Measurements from ENCODE around the gene ADORA2B. TPM values are rescaled to one million over a fixed set of nuclear protein-coding genes. Genes with fewer than 3 reads are reported as not detected.

ADORA2B gene
- total RNA-seq, 1 donor from 2014 or later = 13.0 TPM

DNA sequence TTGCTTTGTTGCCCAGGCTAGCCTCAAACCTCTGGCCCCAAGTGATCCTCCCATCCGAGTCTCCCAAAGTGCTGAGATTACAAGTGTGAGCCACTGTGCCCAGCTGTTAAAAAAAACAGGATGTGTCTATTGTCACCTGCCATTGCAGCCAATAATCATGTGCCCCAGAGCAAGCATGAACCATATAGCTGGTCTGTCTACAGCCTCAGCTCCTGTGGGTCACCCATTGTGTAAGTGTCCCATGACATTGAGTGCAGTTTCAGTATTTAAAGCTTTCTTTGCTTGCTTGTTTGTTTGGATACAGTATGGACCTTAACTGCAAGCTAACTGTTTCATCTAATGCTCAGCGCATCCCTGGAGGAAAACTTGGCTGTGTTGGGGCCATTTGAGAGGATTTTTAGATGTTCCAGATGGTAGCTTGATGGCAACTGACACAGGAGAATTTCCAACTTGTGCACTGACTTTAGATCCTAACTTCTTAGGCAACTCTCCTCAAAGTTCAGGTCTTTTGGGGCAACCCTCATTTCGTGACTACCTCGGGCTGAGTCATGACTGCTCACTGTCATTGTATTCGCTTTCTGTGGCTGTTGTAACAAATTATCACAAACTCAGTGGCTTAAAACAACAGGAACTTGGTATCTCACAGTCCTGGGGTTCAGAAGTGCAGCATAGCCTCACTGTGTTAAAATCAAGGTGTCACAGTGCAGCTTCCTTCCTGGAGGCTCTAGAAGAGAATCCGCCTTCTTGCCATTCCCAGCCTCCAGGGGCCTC, 30.3 kb upstream of the ADORA2B start:
- no peak for TF ChIP-seq CTCF (IDR thresholded peaks at IDR 0.05; ENCODE audit: insufficient read depth, low read length, poor library complexity, severe bottlenecking)
- Histone ChIP-seq H3K4me3 (ENCODE audit: low read depth, low read length) (no peak overlapping the region), H3K36me3 (ENCODE audit: control insufficient read depth, insufficient read depth, low read length) (no peaks in the 10 kb centered on the region), H3K27me3 (ENCODE audit: control insufficient read depth, insufficient read depth, low read length) (peaks cover 12% of the 10 kb centered on the region)
- DNase-seq (ENCODE audit: low read depth) = no peak

- DNase-seq (ENCODE audit: low read depth) = no peak
- H3K4me3 ChIP-seq (ENCODE audit: low read depth, low read length) = no peak overlapping the region
- peaks cover 12% of the 10 kb centered on the region for H3K27me3 ChIP-seq (ENCODE audit: control insufficient read depth, insufficient read depth, low read length)
- H3K36me3 ChIP-seq (ENCODE audit: control insufficient read depth, insufficient read depth, low read length) = no peaks in the 10 kb centered on the region
- no peak for TF ChIP-seq CTCF (IDR thresholded peaks at IDR 0.05; ENCODE audit: insufficient read depth, low read length, poor library complexity, severe bottlenecking)
Measured at GRCh38 chr17:15915961-15916360, 29.0 kb upstream of the ADORA2B start.

GRCh38 chr17:15917021-15917437, 27.9 kb upstream of the ADORA2B start:
- no peak for DNase-seq (ENCODE audit: low read depth)
- H3K4me3 ChIP-seq (ENCODE audit: low read depth, low read length) = no peak overlapping the region
- H3K36me3 ChIP-seq (ENCODE audit: control insufficient read depth, insufficient read depth, low read length) = no peaks in the 10 kb centered on the region
- H3K27me3 ChIP-seq (ENCODE audit: control insufficient read depth, insufficient read depth, low read length) = peaks cover 12% of the 10 kb centered on the region
- TF ChIP-seq CTCF (IDR thresholded peaks at IDR 0.05; ENCODE audit: insufficient read depth, low read length, poor library complexity, severe bottlenecking) = no peak

DNA sequence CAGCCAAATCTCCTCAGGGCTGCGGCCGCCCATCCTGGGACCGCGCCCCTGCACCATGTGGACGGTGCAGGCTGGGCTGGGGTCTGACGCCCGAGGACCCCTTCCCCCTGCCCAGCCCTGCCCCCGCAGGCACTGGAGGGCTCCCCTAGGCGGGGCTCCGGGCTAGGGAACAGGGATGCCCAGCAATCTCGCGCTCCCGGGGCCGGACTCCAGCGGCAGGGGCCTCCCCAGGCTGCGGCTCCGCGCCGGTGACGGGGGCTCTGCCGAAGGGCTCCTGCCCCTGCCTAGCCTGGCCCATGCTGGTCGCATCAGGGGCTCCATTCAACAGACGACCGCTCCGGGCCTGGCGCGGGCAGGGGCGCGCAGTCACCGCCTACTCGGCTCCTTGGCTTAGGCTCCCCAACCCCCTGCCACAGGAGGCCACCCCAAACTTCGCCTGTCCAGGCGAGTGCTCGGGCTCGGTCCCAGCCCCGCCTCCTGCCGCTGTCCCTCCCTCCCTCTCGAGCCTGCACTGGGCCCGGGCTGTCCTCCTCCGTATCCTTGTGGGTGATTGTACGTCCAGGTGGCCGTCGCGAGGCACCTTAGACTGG, 27.4 kb upstream of the ADORA2B start:
- no peaks in the 10 kb centered on the region for H3K36me3 ChIP-seq (ENCODE audit: control insufficient read depth, insufficient read depth, low read length)
- TF ChIP-seq CTCF (IDR thresholded peaks at IDR 0.05; ENCODE audit: insufficient read depth, low read length, poor library complexity, severe bottlenecking) = no peak
- DNase-seq (ENCODE audit: low read depth) = no peak
- H3K4me3 ChIP-seq (ENCODE audit: low read depth, low read length) = peak overlapping the region; percentile 25
- H3K27me3 ChIP-seq (ENCODE audit: control insufficient read depth, insufficient read depth, low read length) = peaks cover 12% of the 10 kb centered on the region

DNA sequence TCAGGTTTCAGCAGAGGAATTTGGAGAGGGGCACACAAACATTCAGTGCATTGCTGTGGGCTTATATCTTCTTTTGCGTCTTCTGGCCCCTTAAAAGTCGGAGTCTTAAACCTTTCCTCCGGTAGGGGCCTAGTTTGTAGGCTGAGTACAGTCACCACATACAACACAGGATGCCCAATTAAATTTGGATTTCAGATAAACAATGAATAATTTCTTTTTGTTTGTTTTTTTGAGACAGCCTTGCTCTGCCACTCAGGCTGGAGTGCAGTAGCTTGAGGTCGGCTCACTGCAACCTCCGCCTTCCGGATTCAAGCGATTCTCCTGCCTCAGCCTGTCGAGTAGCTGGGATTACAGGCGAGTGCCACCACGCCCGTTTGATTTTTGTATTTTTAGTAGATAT, 26.7 kb upstream of the ADORA2B start:
- no peak for DNase-seq (ENCODE audit: low read depth)
- Histone ChIP-seq H3K27me3 (ENCODE audit: control insufficient read depth, insufficient read depth, low read length) (peaks cover 12% of the 10 kb centered on the region), H3K36me3 (ENCODE audit: control insufficient read depth, insufficient read depth, low read length) (no peaks in the 10 kb centered on the region), H3K4me3 (ENCODE audit: low read depth, low read length) (no peak overlapping the region)
- TF ChIP-seq CTCF (IDR thresholded peaks at IDR 0.05; ENCODE audit: insufficient read depth, low read length, poor library complexity, severe bottlenecking) = no peak
